GM21825 (cell line): ENCODE results near the gene VWCE.

Source experiments
- ATAC-seq: cut with Tn5 transposase; IDR thresholded peaks from one replicate; pipeline ENCODE4 v1.9.1; 2021; ENCODE audit warnings: mild to moderate bottlenecking, moderate library complexity; ENCODE audit not compliant: unreplicated experiment

The VWCE gene, protein sequence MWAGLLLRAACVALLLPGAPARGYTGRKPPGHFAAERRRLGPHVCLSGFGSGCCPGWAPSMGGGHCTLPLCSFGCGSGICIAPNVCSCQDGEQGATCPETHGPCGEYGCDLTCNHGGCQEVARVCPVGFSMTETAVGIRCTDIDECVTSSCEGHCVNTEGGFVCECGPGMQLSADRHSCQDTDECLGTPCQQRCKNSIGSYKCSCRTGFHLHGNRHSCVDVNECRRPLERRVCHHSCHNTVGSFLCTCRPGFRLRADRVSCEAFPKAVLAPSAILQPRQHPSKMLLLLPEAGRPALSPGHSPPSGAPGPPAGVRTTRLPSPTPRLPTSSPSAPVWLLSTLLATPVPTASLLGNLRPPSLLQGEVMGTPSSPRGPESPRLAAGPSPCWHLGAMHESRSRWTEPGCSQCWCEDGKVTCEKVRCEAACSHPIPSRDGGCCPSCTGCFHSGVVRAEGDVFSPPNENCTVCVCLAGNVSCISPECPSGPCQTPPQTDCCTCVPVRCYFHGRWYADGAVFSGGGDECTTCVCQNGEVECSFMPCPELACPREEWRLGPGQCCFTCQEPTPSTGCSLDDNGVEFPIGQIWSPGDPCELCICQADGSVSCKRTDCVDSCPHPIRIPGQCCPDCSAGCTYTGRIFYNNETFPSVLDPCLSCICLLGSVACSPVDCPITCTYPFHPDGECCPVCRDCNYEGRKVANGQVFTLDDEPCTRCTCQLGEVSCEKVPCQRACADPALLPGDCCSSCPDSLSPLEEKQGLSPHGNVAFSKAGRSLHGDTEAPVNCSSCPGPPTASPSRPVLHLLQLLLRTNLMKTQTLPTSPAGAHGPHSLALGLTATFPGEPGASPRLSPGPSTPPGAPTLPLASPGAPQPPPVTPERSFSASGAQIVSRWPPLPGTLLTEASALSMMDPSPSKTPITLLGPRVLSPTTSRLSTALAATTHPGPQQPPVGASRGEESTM

DNA sequence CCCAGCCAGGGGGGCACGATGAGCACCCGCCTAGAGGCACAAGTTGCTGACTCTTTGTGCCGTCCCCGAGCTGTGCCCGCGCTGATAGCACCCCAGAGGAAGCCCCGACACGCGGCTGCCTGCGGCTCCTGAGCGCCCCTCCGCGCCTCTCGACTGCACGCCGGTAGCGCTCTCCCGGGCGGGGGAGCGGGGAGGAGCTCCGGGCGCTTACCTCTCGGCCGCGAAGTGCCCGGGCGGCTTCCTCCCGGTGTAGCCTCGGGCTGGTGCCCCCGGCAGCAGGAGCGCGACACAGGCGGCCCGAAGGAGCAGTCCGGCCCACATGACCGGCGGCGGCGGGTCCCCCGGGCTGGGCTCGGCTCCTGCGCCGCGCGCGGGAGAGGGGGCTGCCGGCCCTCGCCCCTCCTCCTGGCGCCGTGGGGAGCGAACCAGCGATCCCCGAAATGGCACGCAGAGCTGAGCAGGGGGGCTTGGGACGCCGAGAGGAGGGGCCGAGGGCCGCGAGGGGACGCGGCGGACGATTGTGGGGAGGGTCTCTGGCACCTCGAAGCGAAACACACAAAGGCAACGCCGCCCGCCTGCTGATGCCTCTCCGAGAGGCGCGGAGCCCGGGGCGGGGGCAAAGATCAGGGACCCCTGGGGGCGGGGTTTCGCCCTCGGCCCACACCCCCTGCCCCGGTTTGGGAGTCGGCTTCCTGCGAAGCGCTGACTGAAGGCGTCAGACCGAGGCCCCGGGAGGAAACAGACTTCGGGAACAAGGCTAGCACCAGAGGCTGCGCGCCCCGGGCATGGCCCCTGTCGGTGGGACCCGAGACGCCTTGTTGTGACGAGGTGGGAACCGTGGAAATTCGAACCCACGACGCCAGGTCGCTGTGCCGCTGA lies at the start of gene VWCE:
Gene VWCE (minus strand): TSS at position 600 of the 879 bp plus-strand sequence. CDS start 279 bp downstream, at position 321.
- ATAC-seq = peak; percentile 66

DNA sequence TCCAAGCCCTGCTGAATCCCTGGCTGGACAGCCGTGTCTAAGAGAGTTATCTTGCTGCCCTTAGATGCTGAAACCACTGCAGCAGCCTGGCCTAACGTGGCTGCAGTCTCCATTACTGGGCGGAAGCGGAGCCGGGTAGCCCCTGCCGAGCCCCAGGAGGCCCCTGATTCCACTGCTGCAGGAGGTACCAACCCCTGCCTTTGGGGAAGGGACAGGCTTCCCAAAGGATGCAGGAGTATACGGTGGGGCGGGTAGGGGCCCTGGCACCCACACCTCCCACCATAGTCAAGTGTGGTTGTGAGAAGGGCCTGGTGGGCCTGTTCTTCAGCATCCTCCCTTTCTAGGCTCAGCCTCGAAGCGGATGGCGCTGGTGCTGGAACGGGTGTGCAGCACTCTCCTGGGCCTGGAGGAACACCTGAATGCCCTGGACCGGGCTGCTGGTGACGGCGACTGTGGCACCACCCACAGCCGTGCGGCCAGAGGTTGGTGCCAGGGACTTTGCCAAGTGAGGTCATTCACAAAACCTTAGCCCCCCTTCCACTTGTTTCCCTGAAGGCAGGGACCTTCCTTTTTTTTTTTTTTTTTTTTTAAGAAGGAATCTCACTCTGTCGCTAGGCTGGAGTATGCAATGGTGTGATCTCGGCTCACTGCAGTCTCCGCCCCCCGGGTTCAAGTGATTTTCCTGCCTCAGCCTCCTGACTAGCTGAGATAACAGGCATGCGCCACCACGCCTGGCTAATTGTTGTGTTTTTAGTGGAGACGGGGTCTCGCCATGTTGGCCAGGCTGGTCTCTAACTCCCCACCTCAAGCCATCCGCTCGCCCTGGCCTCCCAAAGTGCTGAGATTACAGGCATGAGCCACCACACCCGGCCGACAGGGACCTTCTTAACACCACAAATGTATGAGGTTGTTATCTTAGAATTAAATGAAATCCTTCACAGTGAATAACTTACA lies 49.0 kb upstream of the VWCE start:
- no peak for ATAC-seq

DNA sequence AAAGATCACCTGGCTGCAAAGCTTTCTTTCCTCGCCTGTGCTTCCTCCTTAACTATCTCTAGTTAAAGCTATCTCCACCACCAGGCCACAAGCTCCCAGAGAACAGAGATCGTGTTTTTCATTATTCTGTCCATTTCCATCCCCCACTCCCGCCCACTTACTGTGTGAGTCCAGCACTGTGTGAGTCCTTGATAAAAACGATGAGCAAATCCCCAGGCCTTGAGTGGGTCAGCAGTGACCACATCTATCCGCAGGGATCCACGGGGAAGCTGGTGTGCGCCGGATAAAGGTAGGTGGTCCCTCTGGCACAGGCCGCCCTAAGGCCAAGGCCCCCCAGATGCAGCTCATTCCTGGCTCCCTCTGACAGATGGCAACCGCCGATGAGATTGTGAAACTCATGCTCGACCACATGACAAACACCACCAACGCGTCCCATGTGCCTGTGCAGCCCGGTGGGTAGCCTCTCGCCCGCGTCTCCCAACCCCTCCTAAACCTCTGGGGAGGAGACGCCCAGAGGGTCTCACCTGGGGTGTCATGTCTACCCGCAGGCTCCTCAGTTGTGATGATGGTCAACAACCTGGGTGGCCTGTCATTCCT lies 47.2 kb upstream of the VWCE start:
- ATAC-seq = no peak

DNA sequence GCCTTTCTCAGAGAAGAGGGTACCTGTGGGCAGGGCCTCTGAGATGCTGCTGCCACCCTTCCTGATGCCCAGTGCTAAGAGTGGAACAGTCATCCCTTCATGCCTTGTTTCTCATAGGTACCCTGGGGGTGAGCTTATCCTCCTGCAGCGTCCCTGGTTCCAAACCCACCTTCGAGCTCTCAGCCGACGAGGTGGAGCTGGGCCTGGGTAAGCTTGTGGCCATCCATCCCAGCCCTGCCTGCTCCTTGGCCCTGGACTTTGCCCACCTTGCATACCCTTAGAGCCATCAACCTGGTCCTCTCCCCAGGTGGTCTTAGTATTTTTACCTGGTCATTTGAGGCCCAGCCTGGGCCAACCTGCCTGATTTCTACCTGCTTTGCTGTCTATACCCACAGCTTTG lies 46.6 kb upstream of the VWCE start:
- ATAC-seq = no peak

DNA sequence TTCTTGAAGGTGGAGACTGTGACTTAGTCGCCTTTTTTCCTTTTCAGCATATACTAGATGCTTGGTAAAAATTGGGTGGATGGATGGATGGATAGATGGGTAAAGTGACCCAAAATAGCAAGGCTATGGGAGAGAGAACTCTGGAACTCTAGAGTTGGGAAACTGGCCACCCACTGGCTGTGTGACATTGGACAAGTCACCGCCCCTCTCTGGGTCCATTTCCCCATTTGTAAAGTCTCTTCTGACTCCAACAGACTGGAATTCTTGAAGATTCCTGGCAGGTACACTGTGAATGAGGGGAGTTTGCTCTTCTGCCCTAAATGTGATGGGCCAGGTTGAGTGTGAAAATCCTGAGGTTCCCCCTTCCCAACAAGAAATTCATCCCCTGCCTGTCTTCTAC lies 45.9 kb upstream of the VWCE start:
- no peak for ATAC-seq

DNA sequence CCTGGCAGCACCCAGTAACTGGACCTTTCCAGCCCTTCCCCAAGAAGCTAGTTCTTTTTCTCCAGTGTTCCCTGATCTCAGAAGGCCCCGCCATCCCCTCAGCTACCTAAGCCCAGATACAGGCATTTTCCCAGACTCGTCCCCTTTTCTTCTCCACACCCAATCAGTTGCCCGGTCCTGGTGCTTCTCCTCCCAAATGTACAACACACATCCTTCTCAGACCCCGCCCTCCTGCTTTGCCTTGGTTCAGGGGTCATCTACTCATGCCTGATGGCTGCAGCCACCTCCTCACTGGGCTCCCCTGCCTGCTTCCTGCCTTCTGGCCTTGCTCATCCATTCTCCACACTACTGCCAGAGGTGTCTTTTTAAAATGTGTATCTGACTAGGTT lies 44.4 kb upstream of the VWCE start:
- no peak for ATAC-seq

DNA sequence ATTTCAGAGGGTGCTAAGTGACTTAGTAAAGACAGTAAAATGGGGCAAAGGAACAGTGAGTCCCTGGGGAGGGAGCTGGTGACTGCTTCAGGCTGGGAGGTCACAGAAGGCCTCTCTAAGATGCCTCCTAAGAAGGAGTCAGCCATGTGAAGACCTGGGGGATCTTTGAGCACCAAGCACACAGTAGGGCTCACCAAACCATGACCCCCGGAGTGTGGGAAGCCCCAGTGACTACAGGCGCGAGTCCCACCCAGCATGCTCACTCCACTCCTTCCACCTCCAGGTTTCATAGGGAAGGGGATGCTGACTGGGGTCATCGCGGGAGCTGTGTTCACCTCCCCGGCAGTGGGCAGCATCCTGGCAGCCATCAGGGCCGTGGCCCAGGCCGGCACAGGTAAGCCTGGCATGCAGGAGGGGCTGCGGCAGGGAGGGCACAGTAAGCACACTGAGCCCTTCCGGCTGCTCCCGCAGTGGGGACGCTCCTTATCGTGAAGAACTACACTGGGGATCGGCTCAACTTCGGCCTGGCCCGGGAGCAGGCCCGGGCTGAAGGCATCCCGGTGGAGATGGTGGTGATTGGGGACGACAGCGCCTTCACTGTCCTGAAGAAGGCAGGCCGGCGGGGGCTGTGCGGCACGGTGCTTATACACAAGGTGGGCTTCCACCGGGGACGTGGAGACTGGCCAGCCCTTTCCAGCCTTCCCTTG lies 43.8 kb upstream of the VWCE start:
- ATAC-seq = no peak

- no peak for ATAC-seq
Measured at GRCh38 chr11:61337706-61338470, 42.8 kb upstream of the VWCE start.

DNA sequence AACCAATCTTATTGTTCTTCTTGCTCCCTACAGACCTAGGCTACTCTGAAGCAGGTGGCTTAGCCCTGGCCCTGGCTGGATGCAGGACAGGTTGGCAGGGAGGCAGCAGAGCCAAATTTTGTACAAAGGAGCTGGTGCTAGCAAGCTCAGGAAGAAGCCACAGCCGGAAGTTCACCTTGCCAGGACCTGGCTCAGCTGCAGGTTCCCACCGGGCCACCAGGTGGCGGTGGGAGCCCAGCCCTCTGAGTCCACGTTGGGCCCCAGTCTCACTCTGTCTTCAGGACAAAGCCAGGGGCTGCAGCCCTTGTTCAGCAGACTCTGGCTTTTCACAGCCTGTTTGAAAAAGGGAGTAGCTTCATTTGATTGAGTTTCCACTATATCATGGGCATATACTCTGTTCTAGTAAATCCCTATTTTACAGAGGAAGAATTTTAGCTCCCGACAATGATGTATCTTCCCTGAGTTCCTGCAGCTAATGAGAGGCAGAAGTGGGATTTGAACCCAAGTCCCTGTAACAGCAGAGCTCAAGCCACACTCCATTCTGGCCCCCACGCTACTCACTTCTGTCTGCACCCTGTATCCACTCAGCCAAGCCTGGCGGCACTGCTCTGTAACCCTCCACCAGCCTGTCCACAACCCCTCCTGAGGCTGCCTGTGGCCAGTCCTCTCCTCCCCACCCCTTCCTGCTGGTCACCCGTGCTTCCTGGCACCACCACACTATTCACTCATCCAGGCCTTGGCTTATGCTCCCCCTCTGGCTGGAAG lies 41.2 kb upstream of the VWCE start:
- peak; percentile 63 for ATAC-seq

- ATAC-seq = no peak
Measured at GRCh38 chr11:61335355-61335710, 40.2 kb upstream of the VWCE start.

- no peak for ATAC-seq
Measured at GRCh38 chr11:61334434-61335354, 39.6 kb upstream of the VWCE start.

- ATAC-seq = peak; percentile 2
Measured at GRCh38 chr11:61333550-61334433, 38.7 kb upstream of the VWCE start.

DNA sequence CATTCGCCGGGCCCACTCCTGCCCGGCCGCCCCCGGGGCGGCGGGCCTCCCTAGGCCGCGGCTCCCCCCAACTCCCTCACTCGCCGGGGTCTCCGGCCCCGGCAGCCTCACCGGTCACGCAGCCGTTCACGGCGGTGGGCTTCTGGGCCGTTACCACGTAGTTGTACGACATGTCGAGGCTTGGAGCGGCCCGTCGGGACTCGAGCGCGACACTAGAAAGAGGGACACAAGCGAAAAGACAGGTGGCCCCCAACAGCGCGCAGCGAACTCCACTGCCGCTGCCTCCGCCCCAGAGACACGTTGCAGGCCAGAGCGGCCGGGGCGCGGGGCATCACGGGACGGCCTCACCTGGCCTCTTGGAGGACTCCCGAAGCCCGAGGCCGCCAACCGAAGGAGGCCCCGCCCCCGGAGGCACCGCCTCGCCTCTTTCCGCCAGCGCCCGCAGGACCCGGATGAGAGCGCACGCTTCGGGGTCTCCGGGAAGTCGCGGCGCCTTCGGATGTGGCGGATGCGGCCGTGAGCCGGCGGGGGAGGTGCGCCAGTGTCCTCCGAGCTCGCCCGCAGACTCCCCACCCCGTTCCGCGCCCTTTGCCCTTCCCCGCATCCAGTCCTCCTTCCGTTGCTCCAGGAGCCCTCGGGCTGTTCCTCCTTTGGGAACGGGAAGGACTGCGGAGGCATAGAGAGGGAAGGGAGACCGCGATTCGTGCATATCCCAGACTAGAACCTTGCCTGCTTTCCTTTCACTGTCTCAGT lies 37.9 kb upstream of the VWCE start, which contains the start of the genes DDB1 and TKFC:
Gene DDB1 (minus strand): TSS at position 309 of the 753 bp plus-strand sequence. CDS start 137 bp downstream, at position 172.
Gene TKFC (plus strand): TSS at position 432 of the 753 bp plus-strand sequence. CDS start 1,501 bp downstream, outside the sequence.
- ATAC-seq = peak; percentile 83

GRCh38 chr11:61332281-61332796 lies 37.2 kb upstream of the VWCE start:
- no peak for ATAC-seq
